Uterus (tissue), 2 donors: ENCODE results near the gene ATXN7L1.

ENCODE experiments used
- CTCF ChIP-seq, 4 experiments: fragments of 200-600 bp in 2 of 4; fragments of 450-650 bp in 2 of 4; sonication (generic) in 2 of 4; IDR thresholded peaks; one replicate each; pipeline ENCODE4 v1.5.1; 2016 to 2019; ENCODE audit warnings: antibody characterized with exemption in 4 of 4, mild to moderate bottlenecking in 2 of 4, moderate library complexity in 1 of 4
- POLR2A ChIP-seq, 2 donors: fragments of 450-650 bp; IDR thresholded peaks; one replicate each; pipeline ENCODE4 v1.6.1; 2016; ENCODE audit warnings: antibody characterized with exemption in 2 of 2, mild to moderate bottlenecking in 1 of 2, moderate library complexity in 1 of 2

GRCh38 chr7:105723572-105723971, 152.8 kb downstream of the ATXN7L1 start:
- TF ChIP-seq POLR2A (IDR thresholded peaks at IDR 0.05) (no peak), CTCF (IDR thresholded peaks at IDR 0.05) (no peak)
